Ascending aorta (tissue), 2 donors: Measurements from ENCODE around the gene POLD4. TPM values are rescaled to one million over a fixed set of nuclear protein-coding genes. Genes with fewer than 3 reads are reported as not detected.
A peak's percentile ranks its signal among the peaks of the same experiment; 100 is the strongest.
"Not testable (repeated sequence)": the region's sequence is repeated elsewhere in the genome, so short reads cannot be mapped to it uniquely, and the experiment has no call there.

Source experiments
- DNase-seq, 2 donors: peaks; one replicate each; pipeline ENCODE4 v3.0.0-alpha.2; 2019; ENCODE audit warnings: low spot score in 2 of 2
- H3K27ac ChIP-seq, 2 donors: fragments of 200-600 bp; sonication (generic); one replicate each; pipeline ENCODE4 v1.5.1; 2016 to 2017; ENCODE audit warnings: mild to moderate bottlenecking in 1 of 2
- H3K27me3 ChIP-seq: fragments of 200-600 bp; sonication (generic); one replicate; pipeline ENCODE4 v1.5.1; 2017
- H3K36me3 ChIP-seq, 2 donors: fragments of 200-600 bp; sonication (generic); one replicate each; pipeline ENCODE4 v1.5.1; 2016
- H3K4me1 ChIP-seq, 2 donors: fragments of 200-600 bp; sonication (generic); one replicate each; pipeline ENCODE4 v1.5.1; 2016 to 2017; ENCODE audit warnings: mild to moderate bottlenecking in 1 of 2
- H3K4me3 ChIP-seq, 2 donors: fragments of 200-600 bp; sonication (generic); one replicate each; pipeline ENCODE4 v1.5.1; 2016 to 2017; ENCODE audit warnings: mild to moderate bottlenecking in 1 of 2
- H3K9me3 ChIP-seq, 2 donors: fragments of 200-600 bp; sonication (generic); one replicate each; pipeline ENCODE4 v1.5.1; 2016
- CTCF ChIP-seq, 3 experiments: fragments of 200-600 bp in 2 of 3; fragments of 450-650 bp in 1 of 3; sonication (generic) in 2 of 3; IDR thresholded peaks; one replicate each; pipeline ENCODE4 v1.5.1; 2016 to 2019; ENCODE audit warnings: antibody characterized with exemption in 3 of 3, mild to moderate bottlenecking in 1 of 3, moderate library complexity in 1 of 3
- intact Hi-C: fragments of 100-400 bp; cut with DNase I; formaldehyde crosslinking; loops from one replicate; pipeline ENCODE4 v1.15.1; 2023
- total RNA-seq: library from RNA; depleted of rRNA; stranded (reverse); fragments of >200 nt; gene quantifications from one replicate; pipeline ENCODE4 v1.1.0, GENCODE V29; 2016

Gene POLD4
- total RNA-seq, result 107 TPM

- Histone ChIP-seq H3K27ac (peak within 1 kb of the TSS; percentile 98 to 99), H3K4me1 (peaks cover 26 to 60% of the 10 kb centered on the region in 2 donors), H3K27me3 (no peaks in the 10 kb centered on the region), H3K36me3 (no peaks in the 10 kb centered on the region), H3K4me3 (peak within 1 kb of the TSS; percentile 68 to 80), H3K9me3 (no peaks in the 10 kb centered on the region)
- DNase-seq, result peak; percentile 96 to 100
- intact Hi-C loops, result loop anchor here (1.0 to 2.0 kb wide), 3 partner anchors 21 to 235 kb away; partner anchors contain the start of genes KDM2A and PITPNM1
- no peak for TF ChIP-seq CTCF (IDR thresholded peaks at IDR 0.05)
Measured at GRCh38 chr11:67353317-67354074, at the start of gene POLD4. POLD4 (minus strand) TSS chr11:67353546; CDS start chr11:67353399, 147 bp downstream.

- not testable (repeated sequence) for DNase-seq
- intact Hi-C loops, result loop anchor here (2.0 to 5.0 kb wide), 2 partner anchors 18 to 79 kb away; partner anchors contain the start of gene AIP
Measured at GRCh38 chr11:67403085-67403484, 49.7 kb upstream of the POLD4 start.

GRCh38 chr11:67402192-67402839, 49.0 kb upstream of the POLD4 start:
- Histone ChIP-seq H3K4me3 (peak overlapping the region; percentile 88 to 99), H3K4me1 (peaks cover 15 to 19% of the 10 kb centered on the region in 2 donors), H3K27ac (peak overlapping the region; percentile 80 to 94), H3K36me3 (peaks cover 22 to 25% of the 10 kb centered on the region in 2 donors)
- DNase-seq, H3K9me3 ChIP-seq, H3K27me3 ChIP-seq: not testable (repeated sequence)
- intact Hi-C loops, result loop anchor here (2.0 to 5.0 kb wide), 2 partner anchors 18 to 80 kb away; partner anchors contain the start of gene AIP

More at GRCh38 chr11:67403085-67403484, 49.7 kb upstream of the POLD4 start:
- peaks cover 15 to 17% of the 10 kb centered on the region in 2 donors for H3K36me3 ChIP-seq
- H3K27ac ChIP-seq, H3K4me3 ChIP-seq, H3K9me3 ChIP-seq, H3K27me3 ChIP-seq: not testable (repeated sequence)
- H3K4me1 ChIP-seq, result peaks cover 15 to 19% of the 10 kb centered on the region in 2 donors

- H3K27me3 ChIP-seq, result no peaks in the 10 kb centered on the region
- intact Hi-C loops, result loop anchor here (1.0 to 5.0 kb wide), 6 partner anchors 19 to 107 kb away; partner anchors contain the start of genes AIP, CDK2AP2, CORO1B and RPS6KB2
- H3K4me1 ChIP-seq, result peaks cover 15 to 19% of the 10 kb centered on the region in 2 donors
- peak; percentile 21 to 60 (median 38) for TF ChIP-seq CTCF (IDR thresholded peaks at IDR 0.05)
- H3K27ac ChIP-seq, result peak within 1 kb of the TSS; percentile 90 to 94
- DNase-seq, result peak; percentile 63 to 94
- H3K9me3 ChIP-seq, result no peaks in the 10 kb centered on the region
- peak within 1 kb of the TSS; percentile 88 to 99 for H3K4me3 ChIP-seq
- H3K36me3 ChIP-seq, result peaks cover 25 to 29% of the 10 kb centered on the region in 2 donors
Measured at GRCh38 chr11:67401495-67402191, 48.3 kb upstream of the POLD4 start, which contains the start of gene PPP1CA. PPP1CA (minus strand) TSS chr11:67401858; CDS start chr11:67401782, 76 bp downstream.

- intact Hi-C loops, result loop anchor here (1.0 to 5.0 kb wide), 5 partner anchors 27 to 107 kb away; partner anchors contain the start of genes AIP, CDK2AP2, CORO1B and RPS6KB2
- H3K4me3 ChIP-seq, result peak overlapping the region; percentile 88 to 99
- H3K27me3 ChIP-seq, result no peaks in the 10 kb centered on the region
- TF ChIP-seq CTCF (IDR thresholded peaks at IDR 0.05), result no peak
- H3K4me1 ChIP-seq, result peaks cover 15 to 19% of the 10 kb centered on the region in 2 donors
- H3K27ac ChIP-seq, result peak overlapping the region; percentile 90 to 94
- DNase-seq, result no peak
- H3K36me3 ChIP-seq, result peaks cover 28 to 35% of the 10 kb centered on the region in 2 donors
- H3K9me3 ChIP-seq, result no peaks in the 10 kb centered on the region
Measured at GRCh38 chr11:67400942-67401494, 47.7 kb upstream of the POLD4 start.
